ENCODE measurements around the gene CHGA. TPM values are rescaled to one million over a fixed set of nuclear protein-coding genes. Genes with fewer than 3 reads are reported as not detected.

Gene CHGA
- total RNA-seq, 1 experiment from 2014 or later, result not detected

DNA sequence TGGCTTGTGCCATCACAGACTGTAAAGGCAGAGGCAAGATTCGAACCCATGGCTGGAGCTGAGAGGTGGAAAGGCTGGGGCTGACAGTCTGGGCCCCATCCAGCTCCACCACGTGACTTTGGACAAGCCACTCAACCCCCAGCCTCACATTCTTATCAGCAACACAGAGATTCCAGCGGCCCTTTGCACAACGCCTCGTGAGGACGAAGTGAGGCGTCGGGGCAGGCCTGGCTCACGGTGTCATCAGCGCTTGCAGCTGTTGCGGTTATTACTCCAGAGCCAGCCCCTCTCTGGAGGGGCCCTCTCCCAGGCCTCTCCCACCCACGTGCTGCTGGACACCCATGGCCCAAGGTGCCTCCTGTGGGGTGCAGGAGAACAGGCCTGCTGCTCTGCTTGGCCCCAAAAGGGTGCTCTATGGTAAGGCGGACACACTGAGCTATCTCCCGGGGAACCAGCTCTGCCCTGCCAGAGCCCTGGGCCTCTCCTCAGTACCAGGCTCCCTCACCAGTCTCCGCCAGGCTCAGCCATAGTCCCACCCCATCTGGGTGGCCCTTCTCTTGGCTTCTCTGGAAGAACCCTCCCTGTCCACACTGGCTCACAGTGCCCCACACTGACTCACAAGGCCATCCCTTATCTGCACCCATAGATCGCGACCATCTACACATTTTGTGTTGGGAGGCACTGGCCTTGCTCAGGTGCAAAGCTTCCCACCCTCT, 21.1 kb downstream of the CHGA start:
- DNase-seq (ENCODE audit: low spot score), result no peak

DNA sequence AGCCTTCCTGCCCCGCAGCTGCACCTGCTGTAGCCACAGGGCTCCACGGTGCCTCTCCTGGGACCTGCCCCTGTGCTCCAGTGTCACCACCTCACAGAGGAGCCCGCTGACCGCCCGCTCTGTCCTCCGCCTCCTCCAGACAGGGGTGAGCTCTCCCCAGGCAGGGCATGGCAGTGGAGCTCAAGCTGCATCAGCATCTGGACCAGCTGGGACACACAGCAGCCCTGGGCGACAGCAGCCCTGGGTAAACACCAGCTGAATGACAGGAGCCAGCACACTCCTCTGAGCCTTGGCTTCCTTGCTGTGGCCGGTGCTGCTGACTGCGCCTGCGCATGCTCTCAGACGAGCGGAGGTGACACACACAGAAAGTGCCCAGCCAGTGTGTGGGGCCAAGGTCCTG, 22.0 kb downstream of the CHGA start:
- DNase-seq (ENCODE audit: low spot score), result no peak

DNA sequence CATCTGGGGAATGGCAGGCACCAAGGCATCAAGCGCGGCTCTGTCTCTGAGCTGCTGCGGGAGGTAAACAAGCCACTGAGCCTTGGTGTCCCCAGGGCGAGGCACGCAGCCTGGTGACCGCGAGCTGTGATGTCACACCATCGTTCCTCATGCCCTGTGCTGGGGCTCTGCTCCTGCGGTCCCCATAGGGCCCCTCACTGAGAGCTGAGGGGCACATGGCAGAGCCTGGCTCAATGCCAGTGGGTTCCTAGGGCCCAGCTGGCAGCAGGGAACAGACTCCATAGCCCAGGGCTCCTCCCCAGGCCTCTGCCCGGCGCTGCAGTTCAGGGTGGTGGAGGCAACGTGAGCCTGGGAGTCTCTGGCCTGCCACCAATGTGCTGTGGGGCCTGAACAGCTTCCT, 22.6 kb downstream of the CHGA start:
- DNase-seq (ENCODE audit: low spot score), result no peak

DNA sequence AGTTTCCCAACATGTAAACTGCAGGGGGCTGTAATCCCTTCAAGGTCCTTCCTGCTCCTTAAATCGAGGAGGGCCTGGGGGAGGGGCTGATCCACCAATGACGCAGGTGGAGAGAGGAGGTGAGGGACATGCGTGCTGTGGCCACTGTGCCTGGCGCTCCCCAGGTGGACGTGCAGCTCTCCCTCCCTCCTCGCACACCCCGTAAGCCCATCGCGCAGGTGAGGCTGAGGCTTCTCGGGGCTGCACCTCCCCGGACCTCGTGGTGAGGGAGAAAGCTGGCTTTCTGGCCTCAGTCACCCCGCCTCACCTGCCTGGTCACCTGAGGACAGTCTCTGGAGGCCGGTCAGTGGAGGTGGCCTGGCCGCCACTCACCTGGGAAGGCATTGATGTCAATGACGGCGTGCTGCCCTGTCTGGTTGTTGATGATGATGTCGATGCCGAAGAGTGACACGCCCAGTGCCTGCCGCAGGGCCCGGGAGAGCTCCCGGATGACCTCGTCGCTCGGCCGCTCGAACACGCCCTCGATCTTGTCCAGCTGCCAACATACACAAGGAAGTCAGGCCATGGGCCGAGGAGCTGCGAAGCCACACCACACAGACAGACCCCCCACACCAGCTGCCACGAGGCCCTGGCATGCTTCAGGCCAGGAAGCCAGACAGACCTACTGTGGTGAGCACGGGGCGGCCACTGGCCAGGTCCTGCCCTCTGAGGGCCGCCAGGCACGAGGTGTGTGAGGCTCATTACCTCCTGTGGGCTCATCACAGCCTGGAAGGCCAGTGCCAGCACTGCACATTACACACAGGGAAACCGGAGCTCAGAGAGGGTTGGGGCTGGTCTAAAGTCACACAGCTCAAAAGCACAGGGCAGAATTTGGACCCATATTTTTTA, 23.3 kb downstream of the CHGA start:
- peak; percentile 75 for DNase-seq (ENCODE audit: low spot score)

DNA sequence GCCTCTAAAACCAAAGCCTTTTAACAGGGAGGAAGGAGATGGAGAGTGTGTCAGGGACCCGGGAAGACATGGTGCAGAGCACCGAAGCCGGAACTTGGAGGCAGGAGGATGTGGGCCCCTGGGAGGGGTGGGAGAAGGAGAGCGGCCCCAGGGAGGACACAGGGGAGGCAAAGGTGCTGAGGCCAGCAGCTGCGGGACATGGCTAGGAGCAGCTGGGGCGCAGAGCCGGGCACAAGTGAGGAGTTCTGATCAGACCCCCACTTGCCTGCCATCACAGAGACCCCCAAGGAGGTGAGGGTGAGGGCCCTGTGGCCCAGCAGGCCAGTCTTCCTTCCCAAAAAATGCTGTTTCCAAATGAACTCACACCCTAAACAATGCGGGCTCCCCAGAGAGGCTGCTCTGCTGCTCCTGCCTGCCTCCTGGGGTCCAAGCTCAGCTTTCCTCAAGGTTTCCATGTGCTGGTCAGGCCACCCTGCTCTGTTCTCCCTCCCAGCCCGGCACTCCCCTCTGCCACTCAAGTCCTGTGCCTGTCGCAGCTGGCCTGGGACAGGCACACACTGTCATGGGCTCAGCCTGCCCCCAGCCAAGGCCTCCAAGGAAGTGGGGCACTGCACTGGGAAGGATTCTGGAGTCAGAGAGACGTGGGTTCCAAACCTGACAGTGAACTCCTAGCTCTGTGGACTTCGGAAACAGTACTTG, 24.0 kb downstream of the CHGA start:
- no peak for DNase-seq (ENCODE audit: low spot score)

DNA sequence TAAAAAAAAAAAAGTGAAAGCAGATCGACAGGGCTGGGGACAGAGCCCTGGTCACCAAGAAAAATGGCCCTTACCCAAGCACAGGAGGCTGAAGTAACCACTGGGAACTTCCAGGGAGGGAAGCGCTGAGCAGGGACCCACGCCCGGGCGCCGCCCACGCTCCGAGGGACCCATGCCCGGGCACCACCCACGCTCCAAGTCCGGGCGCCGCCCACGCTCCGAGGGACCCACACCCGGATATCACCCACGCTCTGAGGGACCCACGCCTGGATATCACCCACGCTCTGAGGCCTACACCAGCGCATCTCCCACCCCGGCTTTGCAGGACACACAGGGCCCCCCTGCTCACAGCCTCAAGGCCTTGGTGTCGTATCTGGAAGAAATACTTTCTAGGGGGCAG, 25.7 kb downstream of the CHGA start:
- DNase-seq (ENCODE audit: low spot score), result no peak

DNA sequence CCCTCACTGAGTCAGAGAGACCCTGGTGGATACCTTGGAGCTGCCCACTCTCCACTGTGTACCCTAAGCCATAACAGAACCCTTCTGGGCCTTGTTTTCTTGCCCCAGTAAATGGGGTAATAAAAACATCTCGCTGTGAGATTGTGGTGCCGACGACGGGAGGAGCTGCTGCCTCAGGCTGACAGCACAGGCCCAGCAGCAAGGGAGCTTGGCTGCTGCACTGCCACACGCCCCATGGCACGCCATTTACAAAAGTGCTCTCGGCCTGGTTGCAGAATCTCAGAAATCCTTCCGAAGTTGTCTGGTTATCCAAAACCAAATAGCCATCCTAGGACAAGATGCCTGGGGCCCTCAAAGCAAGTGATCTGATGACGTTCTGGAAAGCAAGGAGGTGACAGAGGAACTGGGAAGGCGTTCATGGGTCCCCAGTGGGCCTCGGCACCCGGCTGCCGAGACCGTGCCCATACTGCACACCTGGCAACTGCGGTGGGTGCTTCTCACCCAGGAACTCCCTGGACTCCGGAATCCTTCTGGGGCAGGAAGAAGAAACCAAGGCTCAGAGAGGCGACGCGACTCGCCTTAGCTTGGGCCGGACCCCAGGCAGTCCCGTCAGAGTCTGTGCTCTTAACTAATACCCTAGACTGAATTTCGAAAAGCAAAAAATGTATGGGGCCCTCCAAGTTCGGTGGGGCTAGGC, 26.7 kb downstream of the CHGA start:
- DNase-seq (ENCODE audit: low spot score), result no peak

DNA sequence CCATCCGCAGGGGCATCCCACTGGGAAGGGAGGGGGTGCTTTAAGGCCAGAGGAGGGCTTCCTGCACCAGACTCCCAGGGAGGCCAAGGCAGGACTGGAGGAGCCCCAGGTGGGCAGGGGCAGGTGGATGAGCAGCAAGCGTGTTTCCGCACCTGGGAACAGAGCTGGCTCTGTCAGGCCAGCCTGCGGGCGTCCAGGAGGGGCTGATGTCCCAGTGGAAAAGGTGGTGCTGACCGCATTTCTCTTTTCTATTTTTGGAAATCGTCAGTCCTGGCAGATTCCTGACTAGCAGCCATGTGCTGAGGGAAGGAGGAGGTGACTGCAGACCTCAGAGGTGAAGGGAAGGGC, 27.2 kb downstream of the CHGA start:
- no peak for DNase-seq (ENCODE audit: low spot score)

DNA sequence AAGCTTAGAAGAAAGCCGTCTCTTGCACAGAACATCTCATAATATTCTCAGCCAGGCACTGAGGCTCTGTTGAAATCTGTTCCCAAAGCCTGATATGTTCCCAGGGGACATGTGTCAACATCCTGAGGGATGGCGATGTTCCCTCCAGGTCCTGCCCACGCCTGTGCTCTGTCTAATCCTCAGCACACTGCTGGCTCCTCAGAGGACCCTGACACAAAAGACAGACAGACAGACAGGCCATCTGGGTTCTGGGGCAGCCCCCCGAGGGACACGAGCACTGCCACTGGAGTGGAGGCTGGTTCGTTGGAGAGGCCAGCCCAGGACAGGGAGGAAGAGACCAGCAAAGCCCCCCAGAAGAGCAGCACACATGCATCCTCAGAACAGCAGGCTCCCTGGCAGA, 27.8 kb downstream of the CHGA start:
- no peak for DNase-seq (ENCODE audit: low spot score)

DNA sequence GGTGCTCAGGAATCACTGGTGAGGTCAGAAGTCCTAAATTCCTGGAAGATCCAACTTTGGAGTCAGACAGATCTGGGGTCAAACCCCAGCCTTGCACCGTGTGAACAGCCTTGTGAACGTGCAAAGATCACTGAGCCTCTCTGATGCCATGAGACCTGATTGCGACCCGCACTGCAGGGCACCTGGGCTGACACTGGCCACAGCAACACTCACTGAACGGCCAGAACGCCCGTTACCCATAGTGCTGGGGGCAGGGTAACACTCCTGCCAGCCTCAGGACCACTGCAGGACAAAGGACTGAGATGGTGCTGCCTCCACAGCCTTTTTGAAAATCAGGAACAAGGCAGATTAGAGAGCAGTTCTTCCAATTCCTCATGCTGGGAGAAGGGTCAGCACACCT, 28.3 kb downstream of the CHGA start:
- no peak for DNase-seq (ENCODE audit: low spot score)

DNA sequence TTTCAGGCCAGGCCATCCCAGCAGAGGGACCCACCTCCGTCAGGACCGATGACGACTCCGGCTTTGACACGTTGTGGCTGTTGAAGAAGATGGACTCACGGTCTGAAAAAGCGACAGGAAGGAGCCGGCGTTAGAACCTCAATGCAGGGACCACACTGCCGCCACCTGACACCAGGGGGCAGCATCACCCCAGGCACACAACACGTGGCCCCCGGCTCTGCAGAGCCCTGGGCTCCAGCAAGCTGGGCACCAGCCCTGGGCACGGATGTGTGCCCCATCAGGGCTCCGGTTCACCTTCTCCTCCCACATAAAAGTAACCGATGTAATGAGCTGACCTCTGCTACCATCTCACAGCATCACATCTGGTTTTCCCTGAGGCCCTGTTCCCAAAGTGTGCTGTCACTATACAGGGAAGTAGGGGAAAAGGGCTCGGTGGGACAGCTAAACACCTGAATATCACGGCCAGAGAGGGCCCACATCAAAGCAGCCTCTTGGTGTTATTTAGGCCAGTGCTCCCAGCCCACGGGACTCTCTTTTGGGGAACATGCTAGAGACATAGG, 29.0 kb downstream of the CHGA start:
- DNase-seq (ENCODE audit: low spot score), result peak; percentile 28

DNA sequence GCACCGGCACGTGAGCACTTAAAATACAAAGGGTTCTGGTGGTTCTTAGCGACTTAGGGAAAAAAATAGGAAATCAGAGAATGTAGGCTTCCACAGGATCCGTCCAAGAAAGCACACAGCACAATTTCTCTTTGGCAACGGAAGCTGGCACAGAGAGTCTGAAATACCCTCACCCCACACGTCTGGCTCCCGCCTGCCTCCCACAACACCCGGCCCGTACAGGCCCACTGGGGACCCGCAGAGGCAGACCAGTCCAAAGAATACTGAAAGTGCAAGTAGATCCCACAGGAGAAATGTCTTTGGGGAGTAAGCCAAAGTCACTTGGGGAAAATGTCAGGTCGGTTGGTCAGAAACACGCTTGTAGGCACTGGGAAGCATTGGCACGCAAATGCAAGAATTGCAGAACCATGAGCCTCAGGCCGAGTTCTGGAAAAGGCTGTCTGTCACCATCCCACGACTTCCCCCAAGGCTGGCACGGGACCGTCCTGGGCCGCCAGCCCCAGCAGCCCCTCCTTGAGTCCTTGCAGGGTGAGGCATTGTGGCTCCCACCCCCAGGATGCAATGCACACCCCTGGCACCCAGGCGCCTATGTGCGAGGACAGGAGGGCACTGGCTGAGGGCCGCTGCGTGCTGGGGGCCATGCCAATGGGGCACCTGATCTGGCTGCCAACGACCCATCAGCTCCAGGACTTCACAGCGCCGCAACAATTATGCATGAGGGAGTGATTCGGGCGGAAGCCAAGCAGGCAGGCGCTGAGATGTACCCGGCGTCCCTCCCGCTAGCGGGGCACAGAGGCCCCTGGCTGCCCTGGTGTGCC, 29.7 kb downstream of the CHGA start:
- DNase-seq (ENCODE audit: low spot score), result no peak

DNA sequence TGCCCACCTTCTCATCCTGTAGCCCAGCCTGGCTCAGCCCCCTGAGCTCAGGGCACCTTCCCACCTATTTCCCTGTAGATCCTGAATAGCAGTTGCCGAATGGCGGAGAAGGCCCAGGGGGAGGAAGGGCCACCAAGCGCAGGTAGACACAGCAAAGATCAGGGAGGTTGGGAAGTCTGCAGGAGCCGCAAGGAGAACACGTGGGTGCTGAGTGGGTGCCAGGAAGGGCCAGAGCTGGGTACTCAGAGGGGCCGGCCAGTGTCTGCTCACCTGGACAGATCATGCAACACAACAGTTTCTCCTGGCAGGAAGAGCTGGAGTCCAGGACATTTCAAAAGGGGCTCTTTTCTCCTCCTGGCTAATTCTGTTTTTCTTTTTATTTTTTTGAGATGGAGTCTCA, 30.6 kb downstream of the CHGA start:
- no peak for DNase-seq (ENCODE audit: low spot score)

DNA sequence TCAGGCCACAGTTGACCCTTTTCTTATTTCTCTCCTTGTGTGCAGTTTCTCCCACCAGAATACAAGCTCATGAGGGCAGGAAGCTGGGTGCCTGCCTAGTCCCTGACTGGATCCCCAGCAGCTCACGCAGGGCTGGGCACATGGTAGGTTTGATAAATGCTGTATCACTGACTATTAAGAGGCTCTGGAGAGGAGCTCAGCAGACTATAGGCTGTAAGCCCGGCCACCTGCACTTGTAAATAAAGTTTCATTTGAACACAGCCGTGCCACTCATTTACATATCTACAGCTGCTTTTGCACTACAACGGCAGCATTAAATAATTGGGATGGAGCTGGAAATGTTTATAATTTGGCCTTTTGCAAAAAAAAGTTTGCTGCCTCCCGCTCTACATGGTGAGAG, 32.0 kb downstream of the CHGA start:
- no peak for DNase-seq (ENCODE audit: low spot score)

DNA sequence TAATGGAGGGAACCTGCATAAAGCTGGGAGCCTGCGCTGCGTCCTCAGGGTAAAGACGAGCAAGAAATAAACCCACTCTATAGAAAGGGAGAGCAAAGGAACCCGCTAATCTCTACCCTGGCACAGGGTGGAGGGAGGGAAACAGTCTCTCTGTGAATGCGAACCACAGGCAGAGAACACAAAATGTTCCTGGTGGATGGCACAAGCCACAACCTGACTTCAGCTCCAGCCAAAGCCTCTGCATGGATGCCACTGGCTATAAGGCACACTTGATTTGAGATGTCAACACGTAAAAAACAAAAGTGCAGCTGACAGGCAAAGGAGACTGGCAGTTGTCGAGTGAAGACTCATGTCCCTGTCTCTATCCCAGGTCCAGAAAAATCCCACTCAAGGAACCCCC, 32.4 kb downstream of the CHGA start:
- no peak for DNase-seq (ENCODE audit: low spot score)

DNA sequence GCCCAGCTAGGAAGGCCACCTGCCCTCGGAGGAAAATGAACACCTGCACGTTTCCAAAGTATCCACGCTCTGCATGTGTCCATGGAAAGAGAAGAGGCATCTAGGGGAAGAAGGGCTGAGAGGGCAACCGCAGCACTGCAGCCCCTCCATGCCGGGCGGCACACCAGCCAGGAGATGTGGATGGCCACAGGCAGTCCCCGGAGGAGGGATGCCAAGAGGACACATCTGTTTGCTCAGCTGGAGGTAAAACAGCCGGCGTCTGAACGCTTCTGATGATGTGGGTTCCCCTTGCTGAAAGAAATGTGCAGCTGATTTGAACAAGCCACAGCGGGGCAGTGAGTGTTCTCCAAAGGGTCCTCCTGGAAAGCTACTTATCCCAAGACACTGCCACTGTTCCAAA, 34.0 kb downstream of the CHGA start:
- no peak for DNase-seq (ENCODE audit: low spot score)

DNA sequence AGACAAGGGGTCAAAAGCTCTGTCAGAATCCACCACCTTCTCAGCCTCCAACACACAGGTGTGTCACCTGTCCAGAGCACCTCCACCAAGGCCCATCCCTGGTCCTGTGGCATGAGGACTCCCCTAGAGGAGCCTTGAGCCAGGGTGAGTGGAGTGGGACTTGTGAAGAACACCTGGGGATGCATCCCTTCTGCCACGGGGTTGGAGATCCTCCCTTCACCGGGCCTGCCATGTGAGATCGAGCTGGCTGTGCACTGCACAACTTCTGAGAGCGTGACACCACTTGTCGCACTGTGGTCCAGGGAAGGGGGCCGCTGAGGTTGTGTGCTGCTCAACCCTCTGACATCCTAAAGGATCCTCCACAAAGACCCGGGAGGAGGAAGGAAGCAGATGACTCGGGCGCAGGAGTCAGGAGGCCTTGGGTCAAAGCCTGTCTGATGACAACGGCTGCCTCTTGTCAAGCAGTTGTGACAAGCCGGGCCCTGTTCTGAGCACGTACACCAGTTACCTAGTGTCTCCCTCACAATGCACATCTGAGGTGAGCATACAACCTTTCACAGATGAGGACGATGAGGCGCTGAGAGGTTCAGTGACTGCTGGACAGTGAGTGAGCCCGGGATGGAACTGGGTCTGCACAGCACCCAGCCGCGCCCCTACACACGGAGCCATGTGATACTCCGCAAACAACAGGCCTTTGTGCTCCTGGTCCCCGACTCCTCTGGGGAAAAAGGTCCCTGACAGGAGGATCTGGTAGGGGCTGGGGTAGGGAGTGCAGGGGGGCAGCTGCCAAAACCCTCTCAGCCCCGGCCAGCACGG, 35.6 kb downstream of the CHGA start:
- no peak for DNase-seq (ENCODE audit: low spot score)

DNA sequence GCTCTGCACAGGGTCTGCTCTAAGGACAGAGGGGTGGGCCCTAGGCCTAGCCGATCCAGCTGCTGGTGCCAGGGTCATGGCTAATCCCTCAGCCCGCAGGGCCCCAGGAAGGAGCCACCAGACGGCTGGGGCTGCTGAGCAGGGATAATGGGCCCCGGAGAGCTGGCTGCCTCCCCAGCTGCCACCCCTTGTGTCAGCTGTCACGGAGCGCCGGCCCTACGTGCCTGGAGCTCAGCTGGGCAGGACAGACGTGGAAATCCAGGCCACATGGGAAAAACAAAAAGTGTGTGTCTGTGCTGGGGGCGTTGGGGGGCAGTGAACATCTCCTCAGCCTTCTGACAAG, 36.2 kb downstream of the CHGA start:
- no peak for DNase-seq (ENCODE audit: low spot score)

DNA sequence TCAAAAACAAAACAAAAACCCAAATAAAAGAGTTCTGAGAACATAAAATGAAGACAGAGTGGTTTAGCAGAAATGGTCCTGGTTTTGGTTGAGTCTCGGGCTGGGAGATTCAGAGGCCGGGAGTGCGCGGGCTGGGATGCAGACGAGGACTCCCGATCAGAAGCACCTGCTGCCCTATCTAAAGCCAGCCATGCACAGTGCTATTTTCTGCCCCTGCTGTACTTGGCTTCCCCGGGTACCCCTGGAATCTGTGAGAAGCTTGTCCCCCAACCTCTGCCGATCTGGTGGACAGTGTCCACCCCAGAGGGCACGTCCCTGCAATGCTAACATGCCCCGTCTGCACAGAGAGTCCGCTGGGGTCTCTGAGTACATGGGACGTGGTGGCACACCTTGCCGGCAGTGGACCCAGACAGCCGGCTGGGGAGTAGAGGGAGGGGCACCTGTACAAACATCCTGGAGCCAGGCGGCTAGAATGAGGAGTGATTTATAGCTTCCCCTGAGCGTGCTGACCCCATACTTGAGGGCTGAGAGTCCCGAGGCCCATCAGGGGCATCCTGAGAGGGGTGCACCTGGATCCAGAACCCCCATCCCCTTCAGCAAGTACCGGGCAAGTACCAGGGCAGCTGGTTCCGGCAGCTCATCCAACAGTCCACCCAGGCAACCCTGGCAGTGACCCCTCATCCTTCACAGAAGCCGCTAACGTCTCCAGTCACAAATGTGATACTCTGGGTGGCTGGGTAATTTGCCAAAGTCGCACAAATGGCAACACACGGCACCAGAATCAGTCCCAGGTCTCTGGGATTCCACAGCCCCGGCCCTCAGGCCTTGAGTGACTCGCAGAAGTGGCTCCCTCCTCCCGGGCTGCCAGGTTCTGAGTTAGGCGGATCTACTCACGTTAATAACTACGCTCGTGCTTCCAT, 37.1 kb downstream of the CHGA start:
- no peak for DNase-seq (ENCODE audit: low spot score)
